ENCODE measurements around the gene FAM98C.

DNA sequence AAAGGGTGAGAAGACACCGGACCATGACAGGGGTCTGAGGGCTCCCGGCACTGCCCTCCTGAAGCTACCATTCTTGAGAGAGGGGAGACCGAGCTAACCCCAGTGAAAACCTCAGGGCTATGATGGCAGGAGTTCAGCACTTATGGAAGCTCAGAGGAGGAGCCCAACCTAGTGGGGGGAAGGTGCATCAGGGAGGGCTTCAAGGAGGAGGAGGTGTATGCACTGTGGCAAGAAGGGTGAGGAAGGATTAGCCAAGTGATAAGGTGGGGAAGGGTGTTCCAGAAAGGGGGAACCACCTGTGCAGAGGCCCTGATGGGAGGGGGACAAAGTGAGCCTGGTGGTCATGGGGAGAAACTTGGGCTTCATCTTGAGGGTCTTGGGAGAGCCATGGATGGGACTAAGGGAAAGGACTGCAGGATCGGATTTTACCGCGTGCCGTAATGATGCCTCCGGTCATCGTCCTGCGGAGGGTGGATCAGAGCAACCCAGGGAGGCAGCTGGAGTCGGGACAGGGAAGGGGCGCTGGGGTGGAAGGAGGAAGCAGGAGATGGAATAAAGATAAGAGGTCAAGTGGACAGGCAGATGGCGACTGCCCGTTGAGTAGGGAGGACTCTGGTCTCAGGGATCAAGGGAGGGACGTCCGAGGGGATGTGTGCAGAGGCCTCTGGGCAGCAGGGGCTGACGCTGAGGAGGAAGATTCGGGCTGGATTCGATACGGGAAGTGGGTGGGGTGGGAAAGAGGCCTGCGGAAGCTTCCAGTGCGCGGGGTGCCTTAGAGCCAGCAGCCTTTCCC is 41.9 kb upstream of the FAM98C start:
- TF ChIP-seq POLR2AphosphoS5 (IDR thresholded peaks at IDR 0.05; ENCODE audit: low read depth, low read length), result no peak
- no peak for TF ChIP-seq KLF16 (CRISPR knock-in tag; IDR thresholded peaks at IDR 0.05)
- TF ChIP-seq, protein P1, sequence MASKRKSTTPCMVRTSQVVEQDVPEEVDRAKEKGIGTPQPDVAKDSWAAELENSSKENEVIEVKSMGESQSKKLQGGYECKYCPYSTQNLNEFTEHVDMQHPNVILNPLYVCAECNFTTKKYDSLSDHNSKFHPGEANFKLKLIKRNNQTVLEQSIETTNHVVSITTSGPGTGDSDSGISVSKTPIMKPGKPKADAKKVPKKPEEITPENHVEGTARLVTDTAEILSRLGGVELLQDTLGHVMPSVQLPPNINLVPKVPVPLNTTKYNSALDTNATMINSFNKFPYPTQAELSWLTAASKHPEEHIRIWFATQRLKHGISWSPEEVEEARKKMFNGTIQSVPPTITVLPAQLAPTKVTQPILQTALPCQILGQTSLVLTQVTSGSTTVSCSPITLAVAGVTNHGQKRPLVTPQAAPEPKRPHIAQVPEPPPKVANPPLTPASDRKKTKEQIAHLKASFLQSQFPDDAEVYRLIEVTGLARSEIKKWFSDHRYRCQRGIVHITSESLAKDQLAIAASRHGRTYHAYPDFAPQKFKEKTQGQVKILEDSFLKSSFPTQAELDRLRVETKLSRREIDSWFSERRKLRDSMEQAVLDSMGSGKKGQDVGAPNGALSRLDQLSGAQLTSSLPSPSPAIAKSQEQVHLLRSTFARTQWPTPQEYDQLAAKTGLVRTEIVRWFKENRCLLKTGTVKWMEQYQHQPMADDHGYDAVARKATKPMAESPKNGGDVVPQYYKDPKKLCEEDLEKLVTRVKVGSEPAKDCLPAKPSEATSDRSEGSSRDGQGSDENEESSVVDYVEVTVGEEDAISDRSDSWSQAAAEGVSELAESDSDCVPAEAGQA (IDR thresholded peaks at IDR 0.05; ENCODE audit: low read depth), result no peak
- TF ChIP-seq, protein P1 (CRISPR knock-in tag; IDR thresholded peaks at IDR 0.05; ENCODE audit: borderline replicate concordance), result no peak
- no peak for TF ChIP-seq TBP (CRISPR knock-in tag; IDR thresholded peaks at IDR 0.05)
- TF ChIP-seq ZMYM2 (CRISPR knock-in tag; IDR thresholded peaks at IDR 0.05), result no peak
- TF ChIP-seq ZNF775 (CRISPR knock-in tag; IDR thresholded peaks at IDR 0.05; ENCODE audit: borderline replicate concordance), result no peak
- TF ChIP-seq NFRKB (IDR thresholded peaks at IDR 0.05), result no peak
